RPMI7951 (cell line): ENCODE results near the gene AADACL2. TPM values are rescaled to one million over a fixed set of nuclear protein-coding genes. Genes with fewer than 3 reads are reported as not detected.
"Not testable (repeated sequence)": the region's sequence is repeated elsewhere in the genome, so short reads cannot be mapped to it uniquely, and the experiment has no call there.

Experiments used
- DNase-seq: peaks from one replicate; pipeline ENCODE4 v3.0.0-alpha.2; 2012; ENCODE audit warnings: low read depth
- total RNA-seq: library from RNA; depleted of rRNA; stranded (reverse); fragments of >200 nt; shearing (Covaris generic); gene quantifications from 2 replicates; pipeline ENCODE4 v1.2.3, GENCODE V29; 2014

The AADACL2 gene
- total RNA-seq, 1 experiment from 2014 or later: not detected

DNA sequence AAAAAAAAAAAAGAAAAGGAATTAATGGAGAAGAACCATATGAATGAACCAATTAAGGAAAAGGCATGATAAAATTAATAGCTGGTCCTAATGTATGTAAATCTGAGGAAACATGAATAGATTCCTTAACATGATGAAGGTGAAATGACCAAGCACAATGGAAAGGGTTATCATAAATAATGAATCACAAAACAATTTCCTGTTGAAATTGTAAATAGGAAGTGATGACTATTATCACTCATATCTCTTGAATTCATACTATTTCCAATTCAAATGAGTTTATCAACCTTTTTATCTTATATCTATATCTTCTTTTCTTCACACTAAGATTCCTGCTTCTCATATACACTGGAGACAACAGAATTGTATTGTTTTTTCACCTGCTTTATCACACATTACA is 32.0 kb downstream of the AADACL2 start:
- DNase-seq: no peak

DNA sequence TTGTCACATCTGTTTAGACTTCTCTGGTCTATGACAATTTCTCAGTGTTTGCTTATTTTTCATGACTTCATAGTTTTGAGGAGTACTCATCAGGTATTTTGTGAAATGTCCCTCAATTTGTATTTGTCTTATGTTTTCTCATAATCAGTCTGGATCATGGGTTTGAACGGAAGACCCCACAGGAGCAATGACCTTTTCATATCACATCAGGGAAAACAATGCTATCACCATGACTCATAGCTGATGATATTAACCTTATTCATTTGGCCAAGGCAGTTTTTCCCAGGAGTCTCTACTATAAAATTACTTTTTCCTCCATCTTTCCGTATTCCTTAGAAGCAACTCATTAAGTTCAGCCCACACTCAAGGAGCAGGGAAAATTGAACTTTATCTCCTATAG is 32.7 kb downstream of the AADACL2 start:
- peak; percentile 14 for DNase-seq

DNA sequence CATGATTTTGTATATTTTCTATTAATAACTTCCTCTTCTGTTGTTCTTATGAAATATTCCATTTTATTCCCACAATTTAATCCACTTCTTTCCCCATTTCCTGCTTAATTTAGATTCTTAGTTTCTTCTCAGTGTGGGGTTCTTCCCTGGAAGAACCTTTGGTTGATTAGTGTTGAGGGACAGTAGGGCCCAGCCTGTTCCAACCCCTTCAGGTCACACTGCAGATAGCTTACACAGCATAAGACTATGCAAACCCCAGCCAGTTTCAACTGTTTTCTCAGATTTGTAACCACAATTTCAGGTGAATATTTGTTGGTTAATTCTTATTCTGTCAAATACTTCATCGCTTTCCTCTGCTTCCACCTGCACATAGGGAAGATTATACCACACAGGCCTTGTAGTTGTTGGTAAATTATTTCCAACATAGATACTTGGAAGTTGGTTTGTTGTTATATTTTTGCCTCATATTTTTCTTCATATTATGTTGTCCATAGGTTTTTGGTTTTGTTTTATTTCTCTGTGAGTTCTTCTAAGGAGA is 34.7 kb downstream of the AADACL2 start:
- no peak for DNase-seq

DNA sequence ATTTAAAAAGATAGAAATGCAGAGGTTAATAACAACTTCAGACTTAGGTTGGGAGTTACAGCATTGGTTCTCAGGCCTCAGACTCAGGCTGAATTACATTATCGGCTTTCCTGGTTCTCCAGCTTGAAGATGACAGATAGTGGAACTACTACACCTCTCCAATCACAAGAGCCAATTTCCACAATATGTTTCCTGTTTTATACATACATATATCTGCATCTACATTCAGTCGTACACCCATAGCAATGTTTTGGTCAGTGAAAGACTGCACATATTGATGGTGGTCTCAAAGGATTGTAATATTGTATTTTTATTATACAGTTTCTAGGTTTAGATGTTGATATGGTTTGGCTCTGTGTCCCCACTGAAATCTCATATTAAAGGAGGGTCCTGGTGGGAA is 35.4 kb downstream of the AADACL2 start:
- DNase-seq: no peak

DNA sequence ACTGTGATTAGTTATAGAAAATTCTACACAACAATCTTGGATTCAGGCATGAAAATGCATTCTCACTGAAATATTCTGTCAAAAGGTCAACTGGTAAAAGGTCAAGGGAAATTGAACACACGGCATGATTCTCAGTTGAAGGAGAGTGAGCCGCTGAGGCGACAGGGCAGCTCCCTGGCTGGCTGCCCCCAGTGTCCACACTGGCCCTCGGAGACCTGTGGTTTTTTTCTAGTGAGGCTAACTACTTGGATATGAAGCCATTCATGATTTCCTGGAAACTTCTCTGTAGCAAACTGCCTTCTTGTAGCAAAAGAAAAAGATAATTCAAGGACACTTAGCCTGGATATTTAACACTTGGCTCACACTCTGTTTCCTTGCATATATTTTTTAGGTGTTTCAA is 37.2 kb downstream of the AADACL2 start:
- peak; percentile 29 for DNase-seq

DNA sequence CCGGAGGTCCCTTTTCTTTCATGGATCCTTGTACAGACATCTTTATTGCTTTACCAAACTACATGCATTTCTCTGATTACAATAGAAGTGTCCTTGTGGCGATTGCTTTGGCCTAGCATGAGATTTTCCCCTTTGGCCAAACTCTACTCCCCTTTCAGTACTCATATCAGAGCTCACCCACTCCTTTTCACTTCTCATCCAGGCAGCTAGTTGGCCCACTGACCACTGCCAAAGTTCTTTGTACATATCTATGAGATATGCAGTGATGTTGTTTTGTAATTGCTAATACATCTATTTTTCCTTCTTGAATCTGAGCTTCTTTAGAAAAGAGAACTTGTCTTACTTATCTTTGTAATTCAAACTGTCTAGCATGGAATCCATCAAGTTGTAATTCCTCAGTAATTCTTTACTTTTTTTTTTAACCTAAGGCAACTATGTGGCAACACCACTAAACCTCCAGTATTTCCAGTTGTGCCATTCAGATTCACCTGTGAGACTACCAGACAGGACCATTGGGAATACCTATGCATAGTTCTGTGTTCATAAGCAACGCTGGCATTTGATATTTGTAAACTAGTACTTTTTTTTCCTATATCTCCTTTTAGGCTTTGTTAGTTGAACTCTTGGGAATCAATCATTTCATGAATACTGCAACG is 39.2 kb downstream of the AADACL2 start:
- no peak for DNase-seq

DNA sequence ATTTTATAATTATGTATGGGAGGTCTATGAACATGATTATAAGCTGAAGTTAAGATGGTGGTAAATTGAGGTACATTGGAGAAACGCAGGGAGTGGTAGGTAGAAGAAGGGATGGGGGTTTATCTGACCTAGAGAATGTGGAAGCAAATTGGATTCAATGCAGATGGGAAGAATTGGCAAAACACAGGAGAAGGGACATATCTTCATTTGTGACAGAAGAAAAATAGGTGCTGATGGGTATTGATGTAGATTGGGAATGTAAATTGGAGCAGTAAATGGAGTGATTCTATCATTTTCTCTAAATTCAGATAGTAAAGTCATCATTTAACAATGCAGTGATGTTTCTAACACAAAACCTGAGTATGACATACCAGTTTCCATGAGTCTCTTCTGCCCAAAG is 40.5 kb downstream of the AADACL2 start:
- DNase-seq: no peak

DNA sequence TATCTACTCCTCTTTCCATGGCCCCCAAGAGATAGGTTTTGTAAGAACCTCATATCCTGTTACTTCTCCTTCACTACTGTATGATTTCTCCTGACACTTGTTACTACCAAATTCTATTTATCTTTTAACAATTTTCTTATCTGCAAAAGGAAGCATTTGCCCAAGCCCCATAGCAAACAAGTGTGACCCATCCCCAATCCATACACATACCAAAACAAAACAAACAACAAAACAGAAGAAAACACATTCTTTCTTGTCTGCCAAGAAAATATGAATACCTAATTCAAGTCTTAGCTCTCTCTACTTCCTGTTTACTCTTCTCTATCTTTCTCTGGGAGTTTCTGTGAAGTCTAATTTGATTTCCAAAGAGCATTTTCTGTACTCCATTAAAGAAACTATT is 41.2 kb downstream of the AADACL2 start:
- DNase-seq: no peak

DNA sequence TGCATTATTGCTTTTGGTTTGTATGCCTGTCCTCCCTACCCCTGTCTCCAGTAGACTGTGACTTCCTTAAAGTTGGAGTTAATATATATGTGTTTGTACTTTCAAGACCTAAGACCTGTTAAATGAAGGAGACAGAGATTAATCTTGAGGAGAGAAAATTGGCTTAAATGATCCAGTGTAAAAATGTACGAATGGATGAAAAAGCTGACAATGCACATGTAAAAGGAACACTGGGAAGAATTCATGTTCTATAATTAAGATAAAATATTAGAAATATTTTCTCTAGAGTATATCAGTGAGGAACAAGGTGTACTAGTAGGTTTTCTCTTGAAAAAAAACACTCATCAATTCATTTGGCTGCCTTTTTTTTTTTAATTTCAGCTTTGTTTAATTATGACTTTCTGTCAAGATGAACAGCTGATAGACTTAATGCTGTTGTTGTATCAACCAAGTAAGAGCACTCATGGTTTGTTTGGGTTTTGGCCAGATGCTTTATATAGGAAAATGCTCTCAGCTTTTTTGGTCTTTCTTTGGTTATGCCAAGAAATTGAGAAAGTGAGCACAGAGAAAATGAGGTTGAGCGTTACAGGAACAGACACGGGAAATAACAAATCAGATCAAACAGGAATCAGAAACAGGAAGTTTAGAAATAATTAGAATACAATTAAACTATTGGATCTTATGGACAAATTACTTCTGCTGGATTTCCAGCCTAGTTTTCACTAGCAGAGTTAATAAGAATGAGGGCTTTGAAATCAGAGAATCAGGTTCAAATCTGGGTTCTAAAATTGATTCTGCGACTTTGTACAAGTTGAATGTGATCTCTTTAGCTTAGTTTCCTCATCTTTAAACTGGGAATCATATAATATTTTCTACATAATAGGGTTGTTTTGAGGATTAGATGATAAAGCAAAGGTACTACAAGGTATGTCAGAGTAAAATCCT is 41.9 kb downstream of the AADACL2 start:
- DNase-seq: no peak

DNA sequence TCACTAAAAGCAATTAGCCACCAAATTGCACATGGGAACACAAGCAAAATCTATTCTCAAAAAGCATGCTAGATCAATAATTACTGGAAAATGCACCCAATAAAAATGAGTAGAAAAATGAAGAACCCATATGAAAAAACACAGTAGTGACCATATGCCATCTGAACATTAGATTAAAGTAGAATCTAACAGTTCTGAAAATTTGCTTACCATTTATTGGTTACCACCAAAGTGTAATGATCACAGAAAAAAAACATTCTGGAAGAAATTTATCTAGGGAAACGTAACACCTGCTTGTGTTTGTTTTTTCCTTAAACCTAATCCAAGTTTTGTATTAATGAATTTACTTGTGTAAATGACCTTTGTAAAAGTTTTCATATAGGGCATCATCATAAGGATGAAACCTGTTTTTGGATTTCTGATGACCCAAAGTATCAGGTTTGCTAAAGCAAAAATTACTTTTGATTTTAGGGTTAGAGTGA is 42.6 kb downstream of the AADACL2 start:
- no peak for DNase-seq

DNA sequence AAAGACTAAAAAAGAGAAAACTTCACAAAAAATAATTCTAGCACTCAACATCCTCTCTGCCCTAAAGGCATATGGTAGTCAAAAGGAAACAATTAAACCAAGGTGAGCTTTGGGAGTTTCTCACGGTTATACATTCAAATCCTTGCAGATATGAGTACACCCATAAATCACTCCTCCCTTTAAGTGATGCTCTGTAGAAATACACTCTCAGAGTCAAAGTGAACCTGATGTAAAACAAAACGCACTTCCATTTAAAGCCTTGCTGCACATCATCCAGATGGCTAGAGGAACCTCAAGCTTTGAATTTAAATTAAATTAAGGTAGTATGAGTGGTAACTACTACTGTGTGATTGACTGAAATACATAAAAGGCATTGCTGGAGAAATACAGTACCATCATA is 44.2 kb downstream of the AADACL2 start:
- no peak for DNase-seq

DNA sequence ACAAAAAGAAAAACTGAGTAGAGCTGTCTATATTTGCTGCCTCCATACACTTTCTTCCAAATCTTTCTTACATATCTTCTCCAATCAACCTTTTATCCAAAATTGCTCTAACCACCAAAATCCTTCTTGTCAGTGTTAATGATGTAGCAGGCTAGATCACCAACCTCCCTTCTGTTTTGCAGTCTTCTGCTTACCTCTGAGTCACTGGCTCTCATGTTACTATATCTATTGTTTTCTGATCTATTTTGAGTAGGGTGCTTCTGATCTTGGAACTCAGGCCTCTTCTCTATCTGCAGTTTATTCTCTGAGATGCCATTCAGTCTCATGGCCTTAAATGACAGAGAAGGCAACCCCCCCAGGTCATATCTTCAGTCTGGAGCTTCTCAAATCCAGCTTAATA is 53.9 kb downstream of the AADACL2 start:
- DNase-seq: no peak

DNA sequence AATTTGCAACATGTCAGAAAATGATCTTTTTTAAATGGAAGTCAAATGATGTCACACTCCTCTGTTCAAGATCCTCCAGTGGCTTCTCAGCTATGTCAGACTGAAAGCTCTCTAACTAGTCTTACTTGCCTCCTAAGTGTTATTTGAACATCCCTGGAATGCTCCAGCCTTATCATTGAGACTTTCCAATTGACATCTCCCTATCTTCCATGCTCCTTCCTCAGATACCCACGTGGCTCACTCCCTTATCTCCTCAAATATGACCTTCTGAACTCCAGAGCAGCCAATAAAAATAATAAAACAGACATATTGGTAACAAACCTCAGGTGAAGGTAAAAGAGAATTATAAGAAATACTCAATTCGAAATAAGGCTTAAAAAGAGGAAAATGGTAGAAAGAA is 54.7 kb downstream of the AADACL2 start:
- no peak for DNase-seq

DNA sequence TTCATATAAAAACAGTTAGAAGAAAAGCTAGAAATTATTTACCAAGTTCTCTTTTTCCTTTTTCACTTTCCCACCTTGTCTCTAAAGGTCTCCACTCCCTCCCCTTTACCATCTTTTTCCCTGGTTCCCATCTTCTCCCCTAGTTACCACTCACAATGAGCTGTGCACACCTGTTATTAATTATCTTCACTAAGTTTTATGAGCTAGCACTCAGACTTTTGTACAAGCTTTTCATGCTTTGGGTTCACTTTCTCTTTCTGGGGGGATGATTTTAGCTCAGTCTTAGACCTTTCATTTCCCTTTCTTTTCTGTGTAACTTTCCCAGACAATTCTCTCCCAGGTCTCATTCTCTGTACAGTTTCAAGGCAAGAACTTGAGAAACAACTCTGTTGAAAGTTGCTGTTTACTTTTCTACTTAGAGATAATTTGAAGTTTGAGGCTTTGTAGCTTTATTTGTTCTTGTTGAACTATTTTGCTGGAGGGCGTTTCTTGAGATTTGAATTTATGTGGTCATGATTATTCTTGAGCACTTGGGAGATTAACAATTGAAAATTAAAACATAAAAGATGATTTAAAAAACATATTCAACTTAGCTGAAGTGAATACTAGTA is 56.2 kb downstream of the AADACL2 start:
- DNase-seq: peak; percentile 57

DNA sequence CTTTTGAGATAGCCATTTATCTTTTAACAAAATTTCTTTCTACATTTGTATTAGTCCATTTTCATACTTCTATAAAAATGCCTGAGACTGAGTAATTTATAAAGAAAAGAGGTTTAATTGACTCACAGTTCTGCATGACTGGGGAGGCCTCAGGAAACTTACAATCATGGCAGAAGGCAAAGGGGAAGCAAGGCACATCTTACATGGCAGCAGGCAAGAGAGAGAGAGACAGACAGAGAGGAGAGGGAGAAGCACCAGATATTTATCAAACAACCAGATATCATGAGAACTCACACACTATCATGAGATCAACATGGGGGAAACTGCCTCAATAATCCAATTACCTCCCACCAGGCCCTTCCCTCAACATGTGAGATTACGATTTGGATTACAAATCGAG is 57.0 kb downstream of the AADACL2 start:
- DNase-seq: not testable (repeated sequence)

DNA sequence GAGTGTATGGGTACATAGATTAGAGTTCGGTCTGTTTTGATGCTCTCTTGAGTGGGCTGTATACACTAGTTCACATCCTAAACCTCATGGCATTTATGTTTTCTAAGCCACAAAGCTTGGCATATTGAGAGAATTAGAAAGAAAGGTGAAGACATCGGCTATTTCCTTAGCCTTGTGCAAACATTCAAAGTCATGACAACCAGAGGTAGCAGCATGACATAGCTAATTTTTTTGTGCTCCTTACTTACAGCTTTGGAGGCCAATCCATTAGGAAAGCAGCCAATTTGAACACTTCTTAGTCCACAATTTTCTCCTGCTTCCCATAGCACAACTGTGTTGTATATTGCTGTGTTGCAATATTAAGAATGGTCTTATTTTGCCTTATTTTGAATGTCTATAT is 58.7 kb downstream of the AADACL2 start:
- DNase-seq: no peak

DNA sequence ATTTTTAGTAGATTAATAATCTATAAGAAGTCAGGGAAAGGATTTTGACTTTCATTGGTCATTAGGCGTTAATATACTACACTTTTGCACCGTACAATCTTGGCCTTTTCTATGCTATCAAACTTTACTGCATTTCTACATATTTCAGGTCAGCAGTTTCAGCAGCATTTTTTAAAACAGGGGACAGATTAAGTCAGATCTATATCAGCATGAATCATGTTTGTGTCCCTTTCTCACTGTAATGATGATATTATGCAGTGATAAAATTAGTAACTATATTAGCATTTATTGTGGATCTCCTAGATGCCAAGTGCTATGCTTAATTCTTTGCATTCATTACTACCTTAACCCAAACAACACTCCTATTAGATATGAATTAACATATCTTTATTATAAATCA is 59.9 kb downstream of the AADACL2 start:
- DNase-seq: no peak

DNA sequence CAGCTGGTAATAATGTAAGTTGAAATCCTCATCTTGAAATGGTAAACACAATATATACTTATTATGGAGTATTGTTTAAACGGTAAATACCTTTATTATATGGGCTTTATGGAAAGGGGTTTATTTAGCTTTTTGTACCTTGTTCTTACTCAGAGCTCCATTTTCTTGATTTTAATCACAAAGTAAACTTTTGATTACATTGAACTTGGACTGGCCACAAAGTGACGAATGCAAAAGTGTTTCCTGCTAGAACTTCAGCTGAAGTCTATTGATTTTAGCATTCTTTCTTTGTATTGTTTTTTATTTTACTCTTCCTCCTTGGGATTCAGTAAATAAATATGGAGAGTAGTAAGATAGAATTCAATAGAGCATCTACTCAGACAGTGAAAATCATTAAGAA is 60.4 kb downstream of the AADACL2 start:
- no peak for DNase-seq

DNA sequence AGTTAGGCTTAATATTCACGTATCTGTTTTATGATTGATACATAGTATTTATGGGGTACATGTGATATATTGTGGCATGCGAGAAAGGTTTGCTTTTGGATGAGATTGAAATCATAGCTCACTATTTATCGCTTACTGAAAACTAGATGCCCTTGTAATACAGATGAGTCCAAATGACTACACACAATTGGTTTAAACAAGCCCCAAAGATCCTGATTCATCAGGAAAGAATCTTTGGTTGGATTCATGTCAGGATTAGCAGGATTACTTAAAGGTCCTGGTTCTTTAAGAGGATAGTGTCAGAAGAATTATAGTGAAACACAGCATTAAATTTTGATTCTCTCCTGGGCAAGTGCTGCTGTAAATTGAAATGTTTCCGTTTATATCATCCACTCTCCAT is 61.5 kb downstream of the AADACL2 start:
- peak; percentile 87 for DNase-seq

DNA sequence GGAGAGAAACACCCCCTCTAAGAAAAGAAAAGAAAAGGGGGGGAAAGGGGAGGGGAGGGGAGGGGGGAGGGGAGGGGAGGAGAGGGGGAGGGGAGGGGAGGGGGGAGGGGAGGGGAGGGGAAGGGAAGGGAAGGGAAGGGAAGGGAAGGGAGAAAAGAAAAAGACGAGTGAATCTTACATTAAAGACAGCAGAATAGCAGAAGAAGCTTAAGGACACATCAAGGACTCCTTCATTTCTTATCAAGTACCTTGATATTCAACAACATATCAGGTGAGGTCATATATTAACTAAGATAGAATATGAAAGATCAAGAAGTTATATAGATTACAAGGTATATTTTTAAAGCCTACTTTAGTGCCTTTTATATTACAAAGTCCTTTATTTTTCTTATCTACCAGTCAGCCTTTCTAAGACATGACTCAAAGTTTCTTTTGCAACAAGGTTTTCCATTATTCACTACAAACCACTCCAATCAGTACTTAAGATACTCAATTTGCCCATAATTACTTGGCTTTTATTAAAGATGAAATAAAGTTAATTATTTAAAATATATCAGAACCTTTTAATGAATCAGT is 62.5 kb downstream of the AADACL2 start:
- DNase-seq: no peak

DNA sequence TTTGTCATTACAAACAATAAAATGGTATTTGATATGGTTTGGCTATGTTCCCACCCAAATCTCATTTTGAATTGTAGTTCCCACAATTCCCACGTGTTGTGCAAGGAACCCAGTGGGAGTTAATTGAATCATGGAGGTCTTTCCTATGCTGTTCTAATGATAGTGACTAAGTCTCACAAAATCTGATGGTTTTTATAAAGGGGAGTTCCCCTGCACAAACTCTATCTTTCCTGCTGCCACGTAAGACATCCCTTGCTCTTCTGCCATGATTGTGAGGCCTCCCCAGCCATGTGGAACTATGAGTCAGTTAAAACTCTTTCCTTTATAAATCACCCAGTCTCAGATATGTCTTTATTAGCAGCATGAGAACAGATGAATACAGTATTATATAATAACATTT is 64.7 kb downstream of the AADACL2 start:
- peak; percentile 68 for DNase-seq

DNA sequence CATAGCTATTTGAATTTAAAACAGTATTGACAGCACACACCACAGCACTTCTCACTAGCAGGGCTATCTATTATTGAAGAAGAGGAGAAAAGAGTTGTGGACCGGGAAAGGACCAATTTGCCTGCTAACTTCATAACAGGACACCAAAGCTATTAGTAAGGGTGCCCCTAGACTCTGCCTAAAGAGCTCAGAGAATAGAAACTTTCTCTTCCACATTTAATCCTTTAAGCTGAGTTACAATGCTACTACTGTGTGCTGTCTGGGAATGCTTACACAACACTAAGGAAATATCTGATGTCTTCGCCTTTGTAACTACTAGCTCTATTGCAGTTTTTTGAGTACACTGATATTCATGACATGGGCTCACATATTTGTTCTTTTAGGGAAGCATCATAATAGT is 66.7 kb downstream of the AADACL2 start:
- no peak for DNase-seq
